Loucy (cell line): ENCODE data around the gene PTGIS.

Experiments used
- CTCF ChIP-seq: fragments of 200-600 bp; sonication (generic); conservative IDR thresholded peaks from 2 replicates; pipeline ENCODE4 v1.5.1; 2014; ENCODE audit warnings: mild to moderate bottlenecking, antibody characterized with exemption, low read length
- EZH2phosphoT487 ChIP-seq: fragments of 200-600 bp; IDR thresholded peaks from 2 replicates; pipeline ENCODE4 v1.6.1; 2018; ENCODE audit warnings: antibody characterized with exemption, mild to moderate bottlenecking, moderate library complexity, borderline replicate concordance

GRCh38 chr20:49534255-49534712 is 33.7 kb downstream of the PTGIS start:
- peak; percentile 91 for TF ChIP-seq CTCF
- no peak for TF ChIP-seq EZH2phosphoT487
